Astrocyte of the cerebellum (primary cell): ENCODE measurements around the gene PRSS2.
"Not testable (repeated sequence)": the region's sequence is repeated elsewhere in the genome, so short reads cannot be mapped to it uniquely, and the experiment has no call there.

ENCODE experiments used
- DNase-seq: peaks from one replicate; pipeline ENCODE4 v3.0.0-alpha.2; 2011; ENCODE audit warnings: low read depth
- H3K4me3 ChIP-seq: 2 replicates; pipeline ENCODE4 v1.5.1; 2011; ENCODE audit warnings: mild to moderate bottlenecking, low read depth, low read length, moderate library complexity
- CTCF ChIP-seq: IDR thresholded peaks from 2 replicates; pipeline ENCODE4 v1.5.1; 2012; ENCODE audit warnings: low read length, low read depth, moderate library complexity, mild to moderate bottlenecking; ENCODE audit errors: missing control alignments
- in situ Hi-C: cut with HindIII; loops from 2 replicates; pipeline ENCODE4 v1.10.0; 2017; ENCODE audit warnings: low sequenced_read_pairs

PRSS2 gene

GRCh38 chr7:142762104-142762503, 8.7 kb upstream of the PRSS2 start:
- no peak for DNase-seq
- in situ Hi-C loops, result no loop called here
- H3K4me3 ChIP-seq, result no peak overlapping the region
- TF ChIP-seq CTCF, result no peak

GRCh38 chr7:142767451-142767850, 3.3 kb upstream of the PRSS2 start:
- no peak for TF ChIP-seq CTCF
- no peak for DNase-seq
- no peak overlapping the region for H3K4me3 ChIP-seq
- in situ Hi-C loops, result no loop called here

- no peak overlapping the region for H3K4me3 ChIP-seq
- in situ Hi-C loops, result no loop called here
- DNase-seq, result no peak
- TF ChIP-seq CTCF, result no peak
These were observed 2.9 kb upstream of the PRSS2 start for GRCh38 chr7:142767861-142768260.

- in situ Hi-C loops, result not testable (repeated sequence)
These were observed 1.9 kb upstream of the PRSS2 start for GRCh38 chr7:142768885-142769284.

GRCh38 chr7:142771353-142771723, 568 bp downstream of the PRSS2 start:
- TF ChIP-seq CTCF, result no peak
- H3K4me3 ChIP-seq, result no peak overlapping the region
- in situ Hi-C loops, result no loop called here
- DNase-seq, result no peak

More at GRCh38 chr7:142768885-142769284, 1.9 kb upstream of the PRSS2 start:
- DNase-seq, H3K4me3 ChIP-seq: not testable (repeated sequence)

- no peak overlapping the region for H3K4me3 ChIP-seq
- TF ChIP-seq CTCF, result no peak
- DNase-seq, result no peak
- in situ Hi-C loops, result no loop called here
These were observed 1.3 kb downstream of the PRSS2 start for GRCh38 chr7:142772051-142772450.

GRCh38 chr7:142772673-142773072, 1.9 kb downstream of the PRSS2 start:
- no peak for DNase-seq
- no peak for TF ChIP-seq CTCF
- in situ Hi-C loops, result no loop called here
- H3K4me3 ChIP-seq, result no peak overlapping the region
